DND-41 (cell line): ENCODE results near the gene KCNQ5.

ENCODE experiments used
- CTCF ChIP-seq: IDR thresholded peaks from 2 replicates; pipeline ENCODE4 v1.5.1; 2012; ENCODE audit warnings: borderline replicate concordance, low read length, moderate library complexity, mild to moderate bottlenecking; ENCODE audit not compliant: poor library complexity, severe bottlenecking; ENCODE audit errors: extremely low read depth
- EZH2 ChIP-seq: IDR thresholded peaks from 3 replicates; pipeline ENCODE4 v1.6.1; 2012; ENCODE audit warnings: borderline replicate concordance, low read depth, mild to moderate bottlenecking, moderate library complexity, low read length, inconsistent platforms; ENCODE audit not compliant: severe bottlenecking

- TF ChIP-seq CTCF (no peak), EZH2 (no peak)
Measured at GRCh38 chr6:73108949-73109348, 487.1 kb downstream of the KCNQ5 start.
